ENCODE data around the gene USP53. TPM values are rescaled to one million over a fixed set of nuclear protein-coding genes. Genes with fewer than 3 reads are reported as not detected.
A peak's percentile ranks its signal among the peaks of the same experiment; 100 is the strongest.

Gene USP53
- total and polyA plus RNA-seq, 2 of the 13 experiments (the other 11 are each of a cell fraction or from before 2014, with no cell fraction given): 5.3 to 8.1 TPM

DNA sequence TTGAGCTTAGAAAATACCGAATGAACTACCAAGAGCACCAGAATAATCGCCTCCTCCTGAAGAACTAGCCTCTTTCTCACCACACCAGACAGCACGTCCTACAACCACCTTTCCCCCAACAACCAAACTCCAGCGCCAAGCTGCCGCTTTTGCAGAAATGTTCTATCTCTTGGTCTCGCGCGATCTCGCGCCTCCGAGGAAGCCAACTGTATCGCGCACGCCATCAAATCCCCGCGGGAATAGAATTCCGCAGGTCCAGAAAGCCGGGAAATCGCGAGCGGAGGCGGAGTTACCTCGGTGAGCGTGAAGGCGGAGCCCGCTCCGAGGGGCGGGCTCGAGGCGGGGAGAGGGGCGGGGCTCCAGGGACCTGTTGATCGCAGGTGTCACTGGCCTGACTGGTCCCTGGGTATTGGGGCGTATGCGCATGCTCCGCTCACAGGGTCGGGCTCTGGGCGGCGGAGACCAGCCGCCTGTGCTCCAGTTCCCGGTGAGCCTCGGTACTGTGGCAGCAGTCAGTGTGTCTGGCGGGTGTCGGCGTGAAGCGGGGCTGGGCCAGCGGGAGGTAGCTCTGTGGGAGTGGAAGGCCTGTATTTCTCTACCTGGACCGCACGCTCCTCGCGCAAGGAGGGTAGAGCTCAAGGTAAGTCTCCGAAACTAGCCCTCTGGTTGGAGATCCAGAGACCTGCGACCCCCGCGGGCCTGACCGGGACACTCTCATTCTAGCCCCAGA is at the start of gene USP53 (continued):
- TF ChIP-seq SP2 (CRISPR knock-in tag; IDR thresholded peaks at IDR 0.05) (no peak; the same call in 1 of the 2 replicates), ZBTB38 (CRISPR knock-in tag; IDR thresholded peaks at IDR 0.05) (peak; percentile 73; the same call in 1 of the 2 replicates), PHF21A (CRISPR knock-in tag; IDR thresholded peaks at IDR 0.05) (peak; percentile 53; the same call in 1 of the 2 replicates), SMAD9 (CRISPR knock-in tag; IDR thresholded peaks at IDR 0.05) (0 out of 2 replicates have a peak, but pooled peaks have one; percentile 26), ZNF510 (CRISPR knock-in tag; IDR thresholded peaks at IDR 0.05; ENCODE audit: low read depth) (0 out of 2 replicates have a peak, but pooled peaks have one; percentile 65), SIN3B (IDR thresholded peaks at IDR 0.05; ENCODE audit: low read length) (peak; percentile 58; the same call in 1 of the 2 replicates), RFXANK (CRISPR knock-in tag; IDR thresholded peaks at IDR 0.05) (no peak), SAP130 (CRISPR knock-in tag; IDR thresholded peaks at IDR 0.05; ENCODE audit: low read depth) (peak; percentile 64), ZNF225 (CRISPR knock-in tag; IDR thresholded peaks at IDR 0.05) (peak; percentile 18; the same call in 1 of the 2 replicates), HNRNPLL (IDR thresholded peaks at IDR 0.05; ENCODE audit: low read depth, low read length, poor library complexity, severe bottlenecking) (peak; percentile 85), SOX13 (IDR thresholded peaks at IDR 0.05) (no peak), SOX13 (CRISPR knock-in tag; conservative IDR thresholded peaks at IDR 0.05 in 1 of 2, IDR thresholded peaks at IDR 0.05 in 1 of 2) (peak in 1 of 2 experiments; percentile 7; a peak in 1 of 4 replicates), GABPA (IDR thresholded peaks at IDR 0.05; ENCODE audit: low read depth, low read length) (no peak), GABPA (CRISPR knock-in tag; IDR thresholded peaks at IDR 0.05; ENCODE audit: low read depth) (peak; percentile 24; the same call in 1 of the 2 replicates), POLR2G (IDR thresholded peaks at IDR 0.05; ENCODE audit: low read depth, low read length) (peak; percentile 94), ZNF160 (CRISPR knock-in tag; IDR thresholded peaks at IDR 0.05) (peak; percentile 27; the same call in 1 of the 2 replicates), ZSCAN25 (CRISPR knock-in tag; IDR thresholded peaks at IDR 0.05) (peak; percentile 34; the same call in 1 of the 2 replicates), KLF6 (CRISPR knock-in tag; IDR thresholded peaks at IDR 0.05) (peak; percentile 67; the same call in 1 of the 2 replicates), NFIB (CRISPR knock-in tag; IDR thresholded peaks at IDR 0.05; ENCODE audit: borderline replicate concordance) (no peak), ADNP (CRISPR knock-in tag; IDR thresholded peaks at IDR 0.05) (no peak), ZSCAN9 (CRISPR knock-in tag; IDR thresholded peaks at IDR 0.05; ENCODE audit: borderline replicate concordance) (peak; percentile 40; the same call in 1 of the 2 replicates), SKI (IDR thresholded peaks at IDR 0.05; ENCODE audit: partially characterized antibody) (peak; percentile 40), ZNF446 (CRISPR knock-in tag; IDR thresholded peaks at IDR 0.05) (no peak; the same call in 1 of the 2 replicates)
- TF ChIP-seq, protein P1, sequence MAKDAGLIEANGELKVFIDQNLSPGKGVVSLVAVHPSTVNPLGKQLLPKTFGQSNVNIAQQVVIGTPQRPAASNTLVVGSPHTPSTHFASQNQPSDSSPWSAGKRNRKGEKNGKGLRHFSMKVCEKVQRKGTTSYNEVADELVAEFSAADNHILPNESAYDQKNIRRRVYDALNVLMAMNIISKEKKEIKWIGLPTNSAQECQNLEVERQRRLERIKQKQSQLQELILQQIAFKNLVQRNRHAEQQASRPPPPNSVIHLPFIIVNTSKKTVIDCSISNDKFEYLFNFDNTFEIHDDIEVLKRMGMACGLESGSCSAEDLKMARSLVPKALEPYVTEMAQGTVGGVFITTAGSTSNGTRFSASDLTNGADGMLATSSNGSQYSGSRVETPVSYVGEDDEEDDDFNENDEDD (CRISPR knock-in tag; IDR thresholded peaks at IDR 0.05; ENCODE audit: borderline replicate concordance): peak; percentile 78; the same call in 1 of the 2 replicates
- TF ChIP-seq, protein P2, sequence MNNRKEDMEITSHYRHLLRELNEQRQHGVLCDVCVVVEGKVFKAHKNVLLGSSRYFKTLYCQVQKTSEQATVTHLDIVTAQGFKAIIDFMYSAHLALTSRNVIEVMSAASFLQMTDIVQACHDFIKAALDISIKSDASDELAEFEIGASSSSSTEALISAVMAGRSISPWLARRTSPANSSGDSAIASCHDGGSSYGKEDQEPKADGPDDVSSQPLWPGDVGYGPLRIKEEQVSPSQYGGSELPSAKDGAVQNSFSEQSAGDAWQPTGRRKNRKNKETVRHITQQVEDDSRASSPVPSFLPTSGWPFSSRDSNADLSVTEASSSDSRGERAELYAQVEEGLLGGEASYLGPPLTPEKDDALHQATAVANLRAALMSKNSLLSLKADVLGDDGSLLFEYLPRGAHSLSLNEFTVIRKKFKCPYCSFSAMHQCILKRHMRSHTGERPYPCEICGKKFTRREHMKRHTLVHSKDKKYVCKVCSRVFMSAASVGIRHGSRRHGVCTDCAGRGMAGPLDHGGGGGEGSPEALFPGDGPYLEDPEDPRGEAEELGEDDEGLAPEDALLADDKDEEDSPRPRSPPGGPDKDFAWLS (CRISPR knock-in tag; IDR thresholded peaks at IDR 0.05; ENCODE audit: borderline replicate concordance): no peak
- TF ChIP-seq, protein P3, sequence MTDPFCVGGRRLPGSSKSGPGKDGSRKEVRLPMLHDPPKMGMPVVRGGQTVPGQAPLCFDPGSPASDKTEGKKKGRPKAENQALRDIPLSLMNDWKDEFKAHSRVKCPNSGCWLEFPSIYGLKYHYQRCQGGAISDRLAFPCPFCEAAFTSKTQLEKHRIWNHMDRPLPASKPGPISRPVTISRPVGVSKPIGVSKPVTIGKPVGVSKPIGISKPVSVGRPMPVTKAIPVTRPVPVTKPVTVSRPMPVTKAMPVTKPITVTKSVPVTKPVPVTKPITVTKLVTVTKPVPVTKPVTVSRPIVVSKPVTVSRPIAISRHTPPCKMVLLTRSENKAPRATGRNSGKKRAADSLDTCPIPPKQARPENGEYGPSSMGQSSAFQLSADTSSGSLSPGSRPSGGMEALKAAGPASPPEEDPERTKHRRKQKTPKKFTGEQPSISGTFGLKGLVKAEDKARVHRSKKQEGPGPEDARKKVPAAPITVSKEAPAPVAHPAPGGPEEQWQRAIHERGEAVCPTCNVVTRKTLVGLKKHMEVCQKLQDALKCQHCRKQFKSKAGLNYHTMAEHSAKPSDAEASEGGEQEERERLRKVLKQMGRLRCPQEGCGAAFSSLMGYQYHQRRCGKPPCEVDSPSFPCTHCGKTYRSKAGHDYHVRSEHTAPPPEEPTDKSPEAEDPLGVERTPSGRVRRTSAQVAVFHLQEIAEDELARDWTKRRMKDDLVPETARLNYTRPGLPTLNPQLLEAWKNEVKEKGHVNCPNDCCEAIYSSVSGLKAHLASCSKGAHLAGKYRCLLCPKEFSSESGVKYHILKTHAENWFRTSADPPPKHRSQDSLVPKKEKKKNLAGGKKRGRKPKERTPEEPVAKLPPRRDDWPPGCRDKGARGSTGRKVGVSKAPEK (CRISPR knock-in tag; IDR thresholded peaks at IDR 0.05; ENCODE audit: borderline replicate concordance): no peak; the same call in 1 of the 2 replicates
